Gastrocnemius medialis (tissue), 4 donors: Measurements from ENCODE around the gene KANTR. TPM values are rescaled to one million over a fixed set of nuclear protein-coding genes. Genes with fewer than 3 reads are reported as not detected.

Source experiments
- ATAC-seq, 2 donors: fragments of 150-250 bp; one replicate each; pipeline ENCODE4 v1.9.1; 2016
- DNase-seq, 2 donors: peaks; one replicate each; pipeline ENCODE4 v3.0.0-alpha.2; 2019
- H3K27ac ChIP-seq, 4 donors: fragments of 200-600 bp; sonication (generic); 1 replicate in 1 of 4; 2 replicates in 3 of 4; pipeline ENCODE4 v1.5.1; 2016 to 2018; ENCODE audit warnings: mild to moderate bottlenecking in 2 of 4, moderate library complexity in 1 of 4
- H3K27me3 ChIP-seq, 3 donors: fragments of 200-600 bp; sonication (generic) in 2 of 3; 1 replicate in 1 of 3; 2 replicates in 2 of 3; pipeline versions ENCODE4 v1.5.1 to v1.6.0; 2016 to 2019; ENCODE audit warnings: mild to moderate bottlenecking in 1 of 3, moderate library complexity in 1 of 3
- H3K36me3 ChIP-seq, 2 donors: fragments of 200-600 bp; sonication (generic) in 1 of 2; one replicate each; pipeline ENCODE4 v1.5.1; 2017 to 2018
- H3K4me1 ChIP-seq, 2 donors: fragments of 200-600 bp; sonication (generic) in 1 of 2; one replicate each; pipeline ENCODE4 v1.5.1; 2016 to 2017; ENCODE audit warnings: mild to moderate bottlenecking in 2 of 2
- H3K4me3 ChIP-seq, 4 donors: fragments of 200-600 bp; sonication (generic) in 3 of 4; 1 replicate in 1 of 4; 2 replicates in 3 of 4; pipeline ENCODE4 v1.5.1; 2016 to 2019; ENCODE audit warnings: mild to moderate bottlenecking in 2 of 4
- H3K9me3 ChIP-seq, 3 donors: fragments of 200-600 bp; sonication (generic) in 2 of 3; 1 replicate in 1 of 3; 2 replicates in 2 of 3; pipeline ENCODE4 v1.5.1; 2016 to 2019
- CTCF ChIP-seq, 5 experiments: fragments of 450-650 bp in 3 of 5; fragments of 200-600 bp in 2 of 5; sonication (generic) in 2 of 5; IDR thresholded peaks in 4 of 5; conservative IDR thresholded peaks in 1 of 5; 1 replicate in 4 of 5; 2 replicates in 1 of 5; pipeline ENCODE4 v1.5.1; 2016 to 2019; ENCODE audit warnings: antibody characterized with exemption in 5 of 5, mild to moderate bottlenecking in 3 of 5, moderate library complexity in 3 of 5
- POLR2A ChIP-seq, 2 donors: fragments of 450-650 bp; IDR thresholded peaks; one replicate each; pipeline ENCODE4 v1.6.1; 2017; ENCODE audit warnings: antibody characterized with exemption in 2 of 2, mild to moderate bottlenecking in 2 of 2, moderate library complexity in 2 of 2
- in situ Hi-C, 4 donors: fragments of 200-750 bp; cut with MboI; loops; one replicate each; pipeline versions ENCODE4 v1.15.0 to v1.8.0; 2017; ENCODE audit warnings: low sequenced_read_pairs in 4 of 4
- intact Hi-C: fragments of 100-400 bp; cut with DNase I; formaldehyde crosslinking; loops from one replicate; pipeline ENCODE4 v1.15.1; 2023; ENCODE audit warnings: low total_unique reads
- total RNA-seq, 4 donors: library from RNA; depleted of rRNA; stranded (reverse); fragments of >200 nt; gene quantifications; one replicate each; pipeline versions ENCODE4 v1.1.0 to v1.2.3, GENCODE V29; 2016

KANTR gene
- total RNA-seq, 4 donors from 2014 or later, result 3.0 to 13.0 (median 7.4) TPM

- no peak for ATAC-seq
- in situ Hi-C loops, result loop anchor here in 1 of 4 donors (25.0 kb wide), 1 partner anchor 131 kb away; no protein-coding TSS in a partner anchor
- intact Hi-C loops, result loop anchor here (5.0 kb wide), 1 partner anchor 81 kb away; no protein-coding TSS in a partner anchor
Observed at GRCh38 chrX:53080628-53081580, 13.0 kb upstream of the KANTR start.

GRCh38 chrX:53081925-53082772, 11.8 kb upstream of the KANTR start, which contains the start of gene TSPYL2:
TSPYL2 (plus strand) TSS chrX:53082367; CDS start chrX:53082499, 132 bp downstream.
- H3K4me3 ChIP-seq, result peak within 1 kb of the TSS; percentile 72 to 84 (median 75)
- in situ Hi-C loops, result loop anchor here in 1 of 4 donors (25.0 kb wide), 1 partner anchor 130 kb away; no protein-coding TSS in a partner anchor
- intact Hi-C loops, result loop anchor here (5.0 kb wide), 1 partner anchor 80 kb away; no protein-coding TSS in a partner anchor
- H3K9me3 ChIP-seq, result no peaks in the 10 kb centered on the region
- peak within 1 kb of the TSS; percentile 83 to 91 (median 89) for H3K27ac ChIP-seq
- DNase-seq, result peak; percentile 94 to 95
- no peaks in the 10 kb centered on the region for H3K27me3 ChIP-seq
- peak in 1 of 5 experiments; percentile 7 for TF ChIP-seq CTCF (IDR thresholded peaks at IDR 0.05 in 4 of 5, conservative IDR thresholded peaks at IDR 0.05 in 1 of 5)
- TF ChIP-seq POLR2A (IDR thresholded peaks at IDR 0.05), result peak; percentile 94 to 98
- H3K36me3 ChIP-seq, result no peaks in the 10 kb centered on the region
- ATAC-seq, result peak; percentile 93
- H3K4me1 ChIP-seq, result peaks cover 0 to 8% of the 10 kb centered on the region in 2 donors

More at GRCh38 chrX:53080628-53081580, 13.0 kb upstream of the KANTR start:
- no peak for DNase-seq
- Histone ChIP-seq H3K36me3 (no peaks in the 10 kb centered on the region), H3K27ac (peak overlapping the region; percentile 83 to 91 (median 84)), H3K27me3 (no peaks in the 10 kb centered on the region), H3K4me3 (peak overlapping the region in 3 of 4 donors; percentile 28 to 76 (median 50)), H3K9me3 (no peaks in the 10 kb centered on the region), H3K4me1 (peaks cover 0 to 8% of the 10 kb centered on the region in 2 donors)
- TF ChIP-seq POLR2A (IDR thresholded peaks at IDR 0.05), result peak in 1 of 2 donors; percentile 20
- TF ChIP-seq CTCF (IDR thresholded peaks at IDR 0.05 in 4 of 5, conservative IDR thresholded peaks at IDR 0.05 in 1 of 5), result no peak

GRCh38 chrX:53082773-53083616, 10.9 kb upstream of the KANTR start:
- Histone ChIP-seq H3K27me3 (no peaks in the 10 kb centered on the region), H3K27ac (peak overlapping the region; percentile 83 to 91 (median 89)), H3K36me3 (no peaks in the 10 kb centered on the region), H3K4me1 (peaks cover 0 to 8% of the 10 kb centered on the region in 2 donors), H3K4me3 (peak overlapping the region; percentile 72 to 84 (median 75)), H3K9me3 (no peaks in the 10 kb centered on the region)
- TF ChIP-seq CTCF (IDR thresholded peaks at IDR 0.05 in 4 of 5, conservative IDR thresholded peaks at IDR 0.05 in 1 of 5) (no peak), POLR2A (IDR thresholded peaks at IDR 0.05) (no peak)
- no peak for DNase-seq
- in situ Hi-C loops, result loop anchor here in 1 of 4 donors (25.0 kb wide), 1 partner anchor 129 kb away; no protein-coding TSS in a partner anchor
- intact Hi-C loops, result loop anchor here (5.0 kb wide), 1 partner anchor 79 kb away; no protein-coding TSS in a partner anchor
- no peak for ATAC-seq
